K562 (cell line): ENCODE measurements around the gene PHLDB1.

ENCODE experiments used
- CTCF ChIP-seq, 3 experiments: IDR thresholded peaks in 2 of 3; conservative IDR thresholded peaks in 1 of 3; 2 replicates each; pipeline ENCODE4 v1.5.1; 2011 to 2012; ENCODE audit warnings: low read length in 3 of 3, mild to moderate bottlenecking in 3 of 3, control low read depth in 2 of 3, improper control_type of control experiment in 1 of 3, inconsistent platforms in 1 of 3, low read depth in 1 of 3, mixed read lengths in 1 of 3, moderate library complexity in 1 of 3; ENCODE audit not compliant: insufficient read depth in 2 of 3
- E2F4 ChIP-seq: sonication (generic); formaldehyde crosslinking; IDR thresholded peaks from 2 replicates; pipeline ENCODE4 v1.8.0; 2022; ENCODE audit warnings: mild to moderate bottlenecking, low read depth, missing genetic modification reagents
- ILF3 ChIP-seq: fragments of 450-650 bp; IDR thresholded peaks from 2 replicates; pipeline ENCODE4 v1.6.1; 2018; ENCODE audit warnings: antibody characterized with exemption, mild to moderate bottlenecking, moderate library complexity, borderline replicate concordance
- POLR2A ChIP-seq: fragments of 450-650 bp; conservative IDR thresholded peaks from 2 replicates; pipeline ENCODE4 v1.6.1; 2016
- RERE ChIP-seq: sonication (generic); formaldehyde crosslinking; IDR thresholded peaks from 2 replicates; pipeline ENCODE4 v1.8.0; 2023; ENCODE audit warnings: missing genetic modification reagents, mild to moderate bottlenecking, borderline replicate concordance
- ZBTB7A ChIP-seq: IDR thresholded peaks from 2 replicates; pipeline ENCODE4 v1.6.1; 2011; ENCODE audit warnings: low read depth, mild to moderate bottlenecking, low read length, moderate library complexity, borderline replicate concordance; ENCODE audit not compliant: control insufficient read depth
- ZNF398 ChIP-seq: fragments of 250-450 bp; sonication (Bioruptor Pico); IDR thresholded peaks from 2 replicates; pipeline ENCODE4 v1.8.0; 2021; ENCODE audit warnings: moderate library complexity, mild to moderate bottlenecking, inconsistent platforms
- ZZZ3 ChIP-seq: fragments of 450-650 bp; IDR thresholded peaks from 2 replicates; pipeline ENCODE4 v1.6.1; 2016; ENCODE audit warnings: antibody characterized with exemption, mild to moderate bottlenecking, moderate library complexity

GRCh38 chr11:118670063-118670462 is 62.6 kb downstream of the PHLDB1 start:
- TF ChIP-seq ZNF398, result no peak
- TF ChIP-seq ZZZ3, result no peak
- no peak for TF ChIP-seq ILF3
- no peak for TF ChIP-seq ZBTB7A
- TF ChIP-seq POLR2A, result no peak
- no peak for TF ChIP-seq RERE
- TF ChIP-seq E2F4 (CRISPR knock-in tag), result no peak
- no peak for TF ChIP-seq CTCF (IDR thresholded peaks at IDR 0.05 in 2 of 3, conservative IDR thresholded peaks at IDR 0.05 in 1 of 3; ENCODE audit: insufficient read depth in 2 of 3, low read depth in 1 of 3, low read length in 3 of 3)
